Epidermal melanocyte (primary cell): Measurements from ENCODE around the gene ZNF667.

Source experiments
- DNase-seq: peaks from one replicate; pipeline ENCODE4 v3.0.0; 2011; ENCODE audit warnings: low spot score; ENCODE audit not compliant: insufficient read length

Gene ZNF667

GRCh38 chr19:56476651-56477428, at the start of gene ZNF667:
Gene ZNF667, minus strand, starts transcription at chr19:56477345. Its CDS starts 14,975 bp downstream, at chr19:56462370.
- no peak for DNase-seq

GRCh38 chr19:56525214-56525860, 48.2 kb upstream of the ZNF667 start:
- no peak for DNase-seq

- no peak for DNase-seq
Measured at GRCh38 chr19:56508290-56508778, 31.2 kb upstream of the ZNF667 start.

GRCh38 chr19:56507446-56508289, 30.5 kb upstream of the ZNF667 start, which contains the start of gene ZNF471:
Gene ZNF471, plus strand, starts transcription at chr19:56507855. Its CDS starts 3,717 bp downstream, at chr19:56511572.
- peak; percentile 97 for DNase-seq

GRCh38 chr19:56504581-56504980, 27.4 kb upstream of the ZNF667 start:
- DNase-seq: no peak

- no peak for DNase-seq
Measured at GRCh38 chr19:56491399-56491798, 14.3 kb upstream of the ZNF667 start.

- DNase-seq: peak; percentile 88
Measured at GRCh38 chr19:56477429-56478338, 539 bp upstream of the ZNF667 start.

- no peak for DNase-seq
Measured at GRCh38 chr19:56476093-56476492, 1.1 kb downstream of the ZNF667 start.

- no peak for DNase-seq
Measured at GRCh38 chr19:56474308-56474707, 2.8 kb downstream of the ZNF667 start.

GRCh38 chr19:56441206-56441792, 35.8 kb downstream of the ZNF667 start:
- DNase-seq: no peak

GRCh38 chr19:56423985-56424353, 53.2 kb downstream of the ZNF667 start:
- no peak for DNase-seq

- DNase-seq: no peak
Measured at GRCh38 chr19:56423276-56423984, 53.7 kb downstream of the ZNF667 start.

GRCh38 chr19:56405062-56405461, 72.1 kb downstream of the ZNF667 start:
- DNase-seq: no peak

GRCh38 chr19:56404705-56405056, 72.5 kb downstream of the ZNF667 start:
- DNase-seq: no peak

GRCh38 chr19:56403764-56404704, 73.1 kb downstream of the ZNF667 start, which contains the start of gene ZNF583:
Gene ZNF583, plus strand, starts transcription at chr19:56404332. Its CDS starts 2,783 bp downstream, at chr19:56407115.
- DNase-seq: peak; percentile 92

GRCh38 chr19:56403261-56403660, 73.9 kb downstream of the ZNF667 start:
- no peak for DNase-seq

- no peak for DNase-seq
Measured at GRCh38 chr19:56400485-56400884, 76.7 kb downstream of the ZNF667 start.

- DNase-seq: no peak
Measured at GRCh38 chr19:56398809-56399208, 78.3 kb downstream of the ZNF667 start.
